HG03060 (cell line): ENCODE measurements around the gene AGAP1.

ENCODE experiments used
- ATAC-seq: cut with Tn5 transposase; IDR thresholded peaks from one replicate; pipeline ENCODE4 v1.9.1; 2021; ENCODE audit warnings: low read depth, moderate number of reproducible peaks; ENCODE audit not compliant: unreplicated experiment

Gene AGAP1

GRCh38 chr2:235563056-235563910 lies 69.4 kb downstream of the AGAP1 start:
- ATAC-seq: no peak

GRCh38 chr2:235564066-235564465 lies 70.2 kb downstream of the AGAP1 start:
- no peak for ATAC-seq

GRCh38 chr2:235564884-235565530 lies 71.2 kb downstream of the AGAP1 start:
- no peak for ATAC-seq

- no peak for ATAC-seq
Observed at GRCh38 chr2:235566415-235566814, 72.6 kb downstream of the AGAP1 start.

- no peak for ATAC-seq
Observed at GRCh38 chr2:235566931-235567495, 73.2 kb downstream of the AGAP1 start.

DNA sequence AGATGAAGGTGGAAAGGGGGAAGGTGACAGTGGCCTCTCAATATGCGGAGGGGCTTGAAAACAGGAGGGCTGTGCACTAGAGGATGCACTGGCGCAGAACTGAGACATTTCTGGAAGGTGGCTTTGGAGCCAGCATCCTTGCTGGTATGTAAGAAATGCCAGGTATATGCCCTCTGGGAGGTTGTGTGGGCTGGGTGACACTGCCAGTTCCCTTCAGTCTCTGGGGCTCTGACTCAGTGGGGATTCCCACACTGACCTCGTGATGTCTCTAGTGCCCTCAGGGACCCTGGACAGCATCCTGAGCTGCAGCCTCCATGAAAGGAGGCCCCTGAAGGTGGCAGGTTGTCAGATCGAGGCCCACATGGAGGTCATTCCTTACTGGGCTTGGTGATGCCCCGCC lies 74.0 kb downstream of the AGAP1 start:
- ATAC-seq: no peak

- ATAC-seq: no peak
Observed at GRCh38 chr2:235568431-235568830, 74.6 kb downstream of the AGAP1 start.

DNA sequence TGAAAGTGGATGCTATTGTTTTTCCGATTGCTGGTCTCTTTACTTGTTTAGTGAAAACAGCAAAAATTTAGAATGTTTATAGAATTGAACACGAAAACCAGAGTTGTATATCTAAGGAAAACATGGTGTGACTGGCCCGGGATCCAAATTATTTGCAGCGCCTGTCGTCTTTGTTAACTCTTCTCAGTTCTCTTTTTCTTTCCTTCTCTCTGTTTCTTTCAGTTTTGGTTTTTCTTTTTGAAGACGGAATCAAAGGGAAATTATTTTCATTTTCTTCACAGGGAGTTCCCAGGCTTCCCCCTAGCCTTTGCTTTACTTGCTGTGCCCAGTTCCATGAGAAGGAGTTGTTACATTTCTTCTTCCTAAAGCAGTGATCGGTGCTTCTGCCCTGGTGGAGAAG lies 76.0 kb downstream of the AGAP1 start:
- no peak for ATAC-seq

- ATAC-seq: no peak
Observed at GRCh38 chr2:235570256-235570655, 76.4 kb downstream of the AGAP1 start.

- ATAC-seq: no peak
Observed at GRCh38 chr2:235570966-235571692, 77.3 kb downstream of the AGAP1 start.

DNA sequence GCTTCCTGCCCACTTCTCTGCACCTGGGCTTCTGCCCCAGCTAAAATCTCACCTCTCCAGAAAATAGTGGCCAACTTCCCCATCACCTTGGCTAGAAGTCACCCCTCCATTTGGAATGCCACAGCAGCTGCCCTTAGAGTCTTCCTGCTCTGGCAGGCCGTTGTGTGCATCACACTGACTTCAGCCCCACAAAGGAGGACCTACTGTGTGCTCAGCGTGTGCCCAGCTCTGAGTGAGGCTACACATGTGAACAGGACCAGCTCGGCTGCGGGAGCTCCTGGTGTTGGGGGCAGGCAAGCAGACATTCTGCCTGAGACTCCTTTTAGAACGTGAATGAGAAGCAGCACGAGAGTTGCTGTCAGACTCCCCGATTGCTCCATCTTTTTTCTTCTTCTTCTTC lies 78.7 kb downstream of the AGAP1 start:
- ATAC-seq: no peak

- ATAC-seq: no peak
Observed at GRCh38 chr2:235573331-235574221, 79.7 kb downstream of the AGAP1 start.

DNA sequence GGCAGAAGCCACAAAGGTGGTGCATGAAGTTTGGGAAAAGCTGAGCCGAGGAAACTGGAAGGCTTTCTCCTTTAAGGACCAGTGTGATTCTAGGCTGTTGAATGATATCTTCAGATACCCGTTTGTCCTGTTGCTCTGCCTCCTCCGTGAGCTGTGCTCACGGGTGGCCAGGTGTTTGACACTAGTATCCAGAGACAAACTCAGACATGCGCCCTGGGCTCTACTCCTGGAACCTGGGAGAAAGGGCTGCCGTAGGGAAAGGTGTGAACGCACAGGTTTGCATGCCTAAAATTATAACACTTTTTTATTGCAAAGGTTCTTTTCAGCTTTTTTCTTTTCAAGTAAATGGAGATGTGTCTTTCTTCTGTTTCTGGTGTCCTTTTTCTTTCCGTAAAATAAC lies 81.6 kb downstream of the AGAP1 start:
- no peak for ATAC-seq

GRCh38 chr2:235575904-235576303 lies 82.1 kb downstream of the AGAP1 start:
- ATAC-seq: no peak

DNA sequence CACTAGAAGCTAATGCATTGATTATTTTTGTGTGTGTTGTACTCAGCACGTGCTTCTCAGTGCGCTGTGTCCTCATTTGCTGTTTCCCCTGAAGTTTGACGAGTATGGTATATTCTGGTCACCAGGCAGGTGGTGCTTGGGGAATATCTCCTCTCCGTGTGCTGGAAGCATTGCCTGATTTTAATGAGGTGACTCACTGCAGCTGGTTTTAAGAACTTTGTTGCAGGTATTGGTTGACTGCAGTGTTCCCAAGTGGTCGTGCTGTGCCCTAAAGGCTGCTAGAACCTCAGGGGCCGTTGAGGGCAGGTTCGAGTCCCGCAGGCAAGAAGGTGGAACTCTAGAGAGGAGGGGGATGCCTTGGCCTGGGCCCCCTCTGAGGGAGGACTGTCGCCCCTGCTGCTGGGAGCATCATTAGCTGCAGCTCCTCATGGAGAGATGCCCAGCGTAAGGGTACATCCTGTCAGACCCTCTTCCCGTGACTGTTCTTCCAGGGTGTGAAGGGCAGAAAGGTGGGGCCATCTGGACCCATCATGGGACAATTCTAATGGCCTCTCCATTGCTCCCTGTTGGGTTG lies 82.6 kb downstream of the AGAP1 start:
- no peak for ATAC-seq

DNA sequence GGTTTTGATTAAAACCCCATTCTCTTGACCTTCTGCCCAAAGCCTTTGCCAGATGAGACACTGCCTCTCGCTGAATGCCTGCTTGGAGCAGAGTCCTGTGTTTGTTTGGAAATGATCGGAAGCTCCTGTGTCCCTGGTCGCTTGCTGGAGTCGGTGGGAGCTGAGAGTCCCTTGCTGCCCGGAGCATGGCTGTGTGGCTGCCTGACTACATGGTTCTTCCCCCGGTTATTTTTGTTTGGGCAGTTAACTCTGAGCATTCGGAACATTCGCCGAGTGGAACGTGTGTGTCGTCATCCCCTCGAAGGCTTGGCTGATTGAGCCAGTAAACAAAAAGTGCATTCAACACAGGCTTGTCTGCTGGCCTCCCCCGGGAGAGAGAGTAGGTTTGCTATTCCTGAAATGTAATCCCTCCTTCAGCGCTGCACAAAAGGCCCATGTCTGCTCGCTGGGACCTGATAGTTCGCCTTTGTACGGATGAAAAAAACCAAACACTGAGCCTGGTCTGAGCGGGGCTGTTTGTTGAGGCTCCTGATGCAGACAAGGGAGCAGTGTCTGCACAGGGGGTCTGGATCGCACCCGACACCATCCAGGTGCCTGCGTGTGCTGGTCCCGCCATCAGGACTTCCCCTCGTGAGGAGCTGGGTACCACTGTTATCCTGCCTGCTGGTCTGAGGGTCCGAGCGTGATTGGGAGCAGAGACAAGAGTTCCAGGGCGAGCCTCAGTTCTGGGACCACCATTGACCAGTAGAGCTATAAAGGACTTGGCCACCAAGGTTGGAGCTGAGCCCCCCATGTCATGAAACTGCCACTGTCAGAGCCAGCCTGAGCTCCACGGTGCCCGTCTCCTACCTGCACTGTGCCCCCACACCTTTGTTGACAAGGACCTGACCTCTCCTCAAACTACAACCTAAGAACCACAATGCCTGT lies 83.8 kb downstream of the AGAP1 start:
- ATAC-seq: no peak

GRCh38 chr2:235579128-235579527 lies 85.3 kb downstream of the AGAP1 start:
- ATAC-seq: no peak

GRCh38 chr2:235580426-235581157 lies 86.7 kb downstream of the AGAP1 start:
- ATAC-seq: no peak
